HG03139 (cell line): ENCODE data around the gene HNRNPUL2.
"Not testable (repeated sequence)": the region's sequence is repeated elsewhere in the genome, so short reads cannot be mapped to it uniquely, and the experiment has no call there.

Source experiments
- ATAC-seq: cut with Tn5 transposase; IDR thresholded peaks from one replicate; pipeline ENCODE4 v1.9.1; 2021; ENCODE audit not compliant: unreplicated experiment

Gene HNRNPUL2

GRCh38 chr11:62727165-62727871 lies at the start of gene HNRNPUL2:
TSS of gene HNRNPUL2 (minus strand) at chr11:62727457. CDS start at chr11:62727156, 301 bp downstream.
- peak; percentile 69 for ATAC-seq

DNA sequence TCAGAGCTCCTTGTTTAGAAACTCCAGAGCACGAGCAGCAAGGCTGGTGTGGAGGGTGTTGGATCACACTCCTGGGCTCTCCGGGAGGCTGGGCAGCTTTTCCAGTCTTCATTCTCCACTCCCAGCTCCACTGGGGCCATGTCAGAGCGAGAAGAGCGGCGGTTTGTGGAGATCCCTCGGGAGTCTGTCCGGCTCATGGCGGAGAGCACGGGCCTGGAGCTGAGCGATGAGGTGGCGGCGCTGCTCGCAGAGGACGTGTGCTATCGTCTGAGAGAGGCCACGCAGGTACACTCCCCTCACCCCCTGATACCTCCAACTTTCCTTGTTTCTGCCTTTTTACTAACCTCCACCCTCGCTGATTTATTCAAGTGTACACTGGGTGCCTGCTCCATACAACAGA lies 48.4 kb upstream of the HNRNPUL2 start:
- ATAC-seq = no peak

DNA sequence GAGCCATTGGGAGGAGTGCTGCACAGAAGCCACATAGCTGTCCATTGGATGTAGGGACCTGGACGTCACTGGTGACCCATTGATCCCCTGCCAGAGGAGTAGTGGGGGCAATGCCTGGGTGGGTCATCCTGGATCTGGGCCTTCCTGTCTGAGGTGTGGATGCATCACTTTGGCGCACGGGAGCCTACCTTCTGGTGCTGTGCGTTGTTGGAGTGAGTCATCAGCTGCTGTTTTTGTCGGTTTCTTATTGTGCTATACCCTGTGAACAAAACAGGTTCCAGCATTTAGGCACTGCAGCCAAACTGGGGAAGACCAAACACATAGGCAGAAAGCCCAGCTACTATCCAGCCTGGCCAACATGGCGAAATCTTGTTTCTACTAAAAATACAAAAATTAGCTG lies 47.1 kb upstream of the HNRNPUL2 start:
- no peak for ATAC-seq

GRCh38 chr11:62771144-62772021 lies 44.1 kb upstream of the HNRNPUL2 start, which contains the start of gene TAF6L:
TSS of gene TAF6L (plus strand) at chr11:62771396. CDS start at chr11:62775784, 4,388 bp downstream.
- peak; percentile 72 for ATAC-seq

DNA sequence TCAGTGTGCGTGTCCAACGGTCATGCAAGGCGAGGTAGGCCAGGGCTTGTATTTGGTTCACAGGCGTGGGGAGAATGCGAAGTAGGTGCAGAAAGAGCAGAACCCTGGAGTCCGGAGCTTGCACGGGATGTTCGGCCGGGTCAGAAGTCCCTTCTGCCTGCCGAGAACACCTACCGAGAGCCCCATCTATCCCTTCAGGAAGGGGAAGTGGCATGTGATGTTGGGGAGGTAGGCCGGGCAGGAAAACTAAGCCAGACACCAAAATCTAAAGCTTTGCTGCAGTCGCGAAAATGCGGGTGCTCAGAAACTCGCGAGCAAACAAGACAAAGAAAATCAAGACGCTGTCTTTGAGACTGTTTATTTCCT lies 43.5 kb upstream of the HNRNPUL2 start:
- no peak for ATAC-seq

GRCh38 chr11:62760867-62761227 lies 33.6 kb upstream of the HNRNPUL2 start:
- ATAC-seq = not testable (repeated sequence)

- no peak for ATAC-seq
These were observed 30.9 kb upstream of the HNRNPUL2 start for GRCh38 chr11:62757846-62758788.

- ATAC-seq = no peak
These were observed 27.9 kb upstream of the HNRNPUL2 start for GRCh38 chr11:62755086-62755615.

GRCh38 chr11:62753736-62754603 lies 26.7 kb upstream of the HNRNPUL2 start, which contains the start of gene ZBTB3:
TSS of gene ZBTB3 (minus strand) at chr11:62754160. CDS start at chr11:62753664, 496 bp downstream.
- ATAC-seq = peak; percentile 86

- no peak for ATAC-seq
These were observed 25.9 kb upstream of the HNRNPUL2 start for GRCh38 chr11:62752994-62753735.

- no peak for ATAC-seq
These were observed 25.0 kb upstream of the HNRNPUL2 start for GRCh38 chr11:62752177-62752785.

- ATAC-seq = not testable (repeated sequence)
These were observed 22.7 kb upstream of the HNRNPUL2 start for GRCh38 chr11:62749931-62750330.

DNA sequence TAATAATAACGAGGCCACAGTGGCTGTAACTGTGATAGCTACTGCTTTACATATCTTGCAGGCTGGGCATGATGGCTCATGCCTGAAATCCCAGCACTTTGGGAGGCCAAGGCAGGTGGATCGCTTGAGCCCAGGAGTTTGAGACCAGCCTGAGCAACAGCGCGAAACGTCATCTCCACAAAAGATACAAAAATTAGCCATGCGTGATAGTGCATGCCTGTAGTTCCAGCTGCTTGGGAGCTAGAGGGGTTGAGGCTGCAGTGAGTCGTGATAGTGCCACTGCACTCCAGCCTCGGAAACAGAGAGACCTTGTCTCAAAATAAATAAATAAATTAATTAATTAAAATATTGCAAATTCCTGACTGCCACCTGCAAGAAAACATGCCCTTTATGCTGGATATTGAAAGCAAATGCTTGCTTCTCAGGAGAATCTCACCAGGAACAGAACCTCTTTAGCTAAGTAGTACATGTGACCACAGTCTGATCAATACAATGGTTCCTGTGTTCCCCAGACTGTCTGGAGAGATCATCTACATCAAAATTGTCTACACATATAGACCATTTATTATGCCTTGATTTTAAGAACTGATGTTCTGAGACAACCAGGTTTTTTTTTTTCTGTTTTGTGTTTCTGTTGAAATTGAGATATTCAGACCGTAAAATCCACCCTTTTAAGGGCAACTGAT lies 20.4 kb upstream of the HNRNPUL2 start:
- ATAC-seq = no peak

DNA sequence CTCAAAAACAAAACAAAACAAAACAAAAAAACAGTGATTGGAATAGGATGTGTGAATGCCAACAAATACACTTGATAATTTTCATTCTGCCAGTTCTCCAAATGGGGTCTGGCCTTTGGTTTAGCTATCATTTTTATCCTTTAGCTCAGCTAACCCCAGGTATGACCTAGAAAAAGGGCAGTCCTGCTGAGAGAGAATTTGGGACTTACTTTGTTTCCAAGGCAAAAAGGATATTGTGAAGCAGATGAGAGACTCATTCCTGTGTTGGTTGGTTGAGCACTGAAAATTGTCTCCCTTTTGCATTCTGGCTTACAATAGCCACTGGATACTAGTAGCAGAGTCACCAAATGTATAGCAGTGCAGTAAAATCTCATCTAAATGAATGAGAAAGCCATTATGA lies 9.9 kb upstream of the HNRNPUL2 start:
- no peak for ATAC-seq

GRCh38 chr11:62732830-62733229 lies 5.6 kb upstream of the HNRNPUL2 start:
- no peak for ATAC-seq

GRCh38 chr11:62730076-62730475 lies 2.8 kb upstream of the HNRNPUL2 start:
- ATAC-seq = not testable (repeated sequence)

- peak; percentile 19 for ATAC-seq
These were observed 1.1 kb upstream of the HNRNPUL2 start, which contains the start of gene TTC9C for GRCh38 chr11:62728171-62728988. TSS of gene TTC9C (plus strand) at chr11:62728486. CDS start at chr11:62728849, 363 bp downstream.
